GM11168 (cell line): ENCODE measurements around the gene TYW1B.
"Not testable (repeated sequence)": the region's sequence is repeated elsewhere in the genome, so short reads cannot be mapped to it uniquely, and the experiment has no call there.

Experiments used
- in situ Hi-C: fragments of 300-500 bp; cut with MboI; formaldehyde crosslinking; loops from one replicate; pipeline ENCODE4 v1.12.0; 2022; ENCODE audit warnings: low sequenced_read_pairs; ENCODE audit not compliant: unreplicated experiment

Gene TYW1B

GRCh38 chr7:72583620-72584361 lies 244.2 kb downstream of the TYW1B start:
- in situ Hi-C loops: not testable (repeated sequence)

GRCh38 chr7:72580142-72580770 lies 247.7 kb downstream of the TYW1B start:
- in situ Hi-C loops: not testable (repeated sequence)

- in situ Hi-C loops: no loop called here
Measured at GRCh38 chr7:72577107-72577506, 250.9 kb downstream of the TYW1B start.

- in situ Hi-C loops: not testable (repeated sequence)
Measured at GRCh38 chr7:72561988-72562387, 266.0 kb downstream of the TYW1B start.

- in situ Hi-C loops: not testable (repeated sequence)
Measured at GRCh38 chr7:72559546-72559945, 268.5 kb downstream of the TYW1B start.

- in situ Hi-C loops: not testable (repeated sequence)
Measured at GRCh38 chr7:72556733-72557132, 271.3 kb downstream of the TYW1B start.

- in situ Hi-C loops: not testable (repeated sequence)
Measured at GRCh38 chr7:72555238-72555637, 272.8 kb downstream of the TYW1B start.

- in situ Hi-C loops: not testable (repeated sequence)
Measured at GRCh38 chr7:72554401-72554800, 273.6 kb downstream of the TYW1B start.

GRCh38 chr7:72550454-72550853 lies 277.5 kb downstream of the TYW1B start:
- in situ Hi-C loops: not testable (repeated sequence)

GRCh38 chr7:72546586-72547237 lies 281.3 kb downstream of the TYW1B start:
- in situ Hi-C loops: not testable (repeated sequence)

GRCh38 chr7:72544531-72544930 lies 283.5 kb downstream of the TYW1B start:
- in situ Hi-C loops: not testable (repeated sequence)

- in situ Hi-C loops: no loop called here
Measured at GRCh38 chr7:72540923-72541322, 287.1 kb downstream of the TYW1B start.

- in situ Hi-C loops: no loop called here
Measured at GRCh38 chr7:72540106-72540611, 287.8 kb downstream of the TYW1B start.

- in situ Hi-C loops: loop anchor here (10.0 kb wide), 1 partner anchor 315 kb away; no protein-coding TSS in a partner anchor
Measured at GRCh38 chr7:72539702-72540101, 288.3 kb downstream of the TYW1B start.

- in situ Hi-C loops: loop anchor here (10.0 kb wide), 1 partner anchor 316 kb away; no protein-coding TSS in a partner anchor
Measured at GRCh38 chr7:72538856-72539255, 289.1 kb downstream of the TYW1B start.

- in situ Hi-C loops: loop anchor here (10.0 kb wide), 1 partner anchor 317 kb away; no protein-coding TSS in a partner anchor
Measured at GRCh38 chr7:72538147-72538546, 289.9 kb downstream of the TYW1B start.

GRCh38 chr7:72536038-72536437 lies 292.0 kb downstream of the TYW1B start:
- in situ Hi-C loops: loop anchor here (10.0 kb wide), 1 partner anchor 319 kb away; no protein-coding TSS in a partner anchor

- in situ Hi-C loops: loop anchor here (10.0 kb wide), 1 partner anchor 324 kb away; no protein-coding TSS in a partner anchor
Measured at GRCh38 chr7:72531048-72531447, 297.0 kb downstream of the TYW1B start.
